K562 (cell line): ENCODE measurements around the gene SPINT4. TPM values are rescaled to one million over a fixed set of nuclear protein-coding genes. Genes with fewer than 3 reads are reported as not detected.

Experiments used
- ATAC-seq: fragments of 200-7000 bp; cut with Tn5 transposase; 3 replicates; pipeline ENCODE4 v1.9.1; 2020; ENCODE audit warnings: moderate library complexity
- BruUV-seq: library from RNA; stranded (reverse); fragments of 400-500 nt; replicated peaks from 2 replicates; lab custom pipeline; 2021; lab: Mats Ljungman, UMichigan
- CTCF ChIA-PET: fragments of 300-600 bp; formaldehyde crosslinking; extraction: SDS; loops from one replicate; lab custom pipeline; 2021; ENCODE audit warnings: low intra/inter-chr PET ratio; lab: Yijun Ruan, JAX
- POLR2A ChIA-PET: fragments of 300-600, 350-650 bp; sonication (Branson Sonifier 250); formaldehyde crosslinking; extraction: SDS; loops from one replicate; lab custom pipeline; 2021; ENCODE audit warnings: antibody characterized with exemption, inconsistent platforms; lab: Yijun Ruan, JAX
- DNase-seq, 4 experiments: peaks; one replicate each; pipeline versions ENCODE4 v3.0.0 to v3.0.0-alpha.2; 2011 to 2018; ENCODE audit warnings: low spot score in 3 of 4, mixed read lengths in 3 of 4; ENCODE audit errors: extremely low read depth in 1 of 4
- FAIRE-seq: peaks from 2 replicates; lab custom pipeline; 2011; peaks lifted over from hg19 to GRCh38; lab: Jason Lieb, UNC
- H2AFZ ChIP-seq: 2 replicates; pipeline ENCODE4 v1.6.0; 2011; ENCODE audit warnings: low read depth, low read length, control low read depth, inconsistent platforms
- H3K27ac ChIP-seq: fragments of 200-600 bp; 3 replicates; pipeline ENCODE4 v1.8.0; 2011; ENCODE audit warnings: low read depth, mild to moderate bottlenecking, control low read depth, inconsistent platforms, low read length, moderate library complexity, mixed read lengths; ENCODE audit errors: extremely low read depth
- H3K27me3 ChIP-seq, 2 experiments: fragments of 300-600 bp in 1 of 2; 2 replicates in 1 of 2; 3 replicates in 1 of 2; pipeline versions ENCODE4 v1.6.0 to v1.8.0; 2011; ENCODE audit warnings: inconsistent platforms in 2 of 2, low read length in 2 of 2, mild to moderate bottlenecking in 1 of 2, mixed read lengths in 1 of 2, moderate library complexity in 1 of 2; ENCODE audit not compliant: control insufficient read depth in 2 of 2, insufficient read depth in 2 of 2
- H3K36me3 ChIP-seq: fragments of 300-600 bp; 3 replicates; pipeline ENCODE4 v1.8.0; 2011; ENCODE audit warnings: mild to moderate bottlenecking, low read length, inconsistent platforms; ENCODE audit not compliant: control insufficient read depth, insufficient read depth
- H3K4me1 ChIP-seq, 2 experiments: fragments of 200-600 bp in 1 of 2; replicated peaks in 1 of 2; 2 replicates in 1 of 2; 3 replicates in 1 of 2; pipeline versions ENCODE4 v1.5.1 to v1.8.0; 2011; ENCODE audit warnings: inconsistent platforms in 2 of 2, low read length in 2 of 2, mild to moderate bottlenecking in 1 of 2, mixed read lengths in 1 of 2, moderate library complexity in 1 of 2; ENCODE audit not compliant: control insufficient read depth in 2 of 2, insufficient read depth in 2 of 2
- H3K4me2 ChIP-seq: 2 replicates; pipeline ENCODE4 v1.6.1; 2011; ENCODE audit warnings: low read length, control low read depth, inconsistent platforms, mixed read lengths; ENCODE audit not compliant: insufficient read depth
- H3K4me3 ChIP-seq: fragments of 200-600 bp; sonication (generic), shearing (Covaris generic); 2 replicates; pipeline ENCODE4 v1.5.1; 2016; ENCODE audit warnings: control low read depth, inconsistent platforms
- H3K79me2 ChIP-seq: fragments of 200-600 bp; 3 replicates; pipeline ENCODE4 v1.8.0; 2011; ENCODE audit warnings: low read length, inconsistent platforms; ENCODE audit not compliant: control insufficient read depth, insufficient read depth
- H3K9ac ChIP-seq, 2 experiments: 2 replicates each; pipeline versions ENCODE4 v1.6.0 to v1.6.1; 2011; ENCODE audit warnings: low read depth in 2 of 2, low read length in 2 of 2, control low read depth in 1 of 2, inconsistent platforms in 1 of 2, mild to moderate bottlenecking in 1 of 2, mixed read lengths in 1 of 2; ENCODE audit not compliant: insufficient read depth in 1 of 2
- H3K9me1 ChIP-seq: one replicate; pipeline ENCODE4 v1.6.0; 2011; ENCODE audit warnings: inconsistent platforms, mild to moderate bottlenecking, low read length, moderate library complexity; ENCODE audit not compliant: control insufficient read depth, insufficient read depth
- H3K9me3 ChIP-seq: replicated peaks from 2 replicates; pipeline ENCODE4 v1.5.1; 2011; ENCODE audit warnings: low read depth, low read length, inconsistent platforms; ENCODE audit not compliant: control insufficient read depth, insufficient read depth
- H4K20me1 ChIP-seq: replicated peaks from 2 replicates; pipeline ENCODE4 v1.6.1; 2011; ENCODE audit warnings: low read length, inconsistent platforms, mixed read lengths; ENCODE audit not compliant: control insufficient read depth, insufficient read depth
- CEBPG ChIP-seq, 3 experiments: fragments of 200-800 bp in 1 of 3; sonication (Bioruptor generic) in 1 of 3; sonication (generic) in 1 of 3; formaldehyde crosslinking in 1 of 3; IDR thresholded peaks in 2 of 3; conservative IDR thresholded peaks in 1 of 3; 2 replicates each; pipeline versions ENCODE4 v1.6.1 to v1.8.0; 2016 to 2022; ENCODE audit warnings: missing compliant biosample characterization in 2 of 3, missing genetic modification characterization in 2 of 3, mild to moderate bottlenecking in 1 of 3, missing genetic modification reagents in 1 of 3
- JUN ChIP-seq, 2 experiments: sonication (generic) in 1 of 2; formaldehyde crosslinking in 1 of 2; IDR thresholded peaks; 2 replicates each; pipeline versions ENCODE4 v1.6.1 to v1.8.0; 2012 to 2022; ENCODE audit warnings: borderline replicate concordance in 2 of 2, mild to moderate bottlenecking in 2 of 2, improper control_type of control experiment in 1 of 2, low read depth in 1 of 2, low read length in 1 of 2, missing genetic modification reagents in 1 of 2
- RBM25 ChIP-seq: fragments of 200-400 bp; formaldehyde crosslinking; IDR thresholded peaks from 2 replicates; pipeline ENCODE4 v1.6.1; 2018; ENCODE audit warnings: low read length, low read depth, moderate library complexity; ENCODE audit not compliant: severe bottlenecking
- TAF7 ChIP-seq: fragments of 450-650 bp; IDR thresholded peaks from 2 replicates; pipeline ENCODE4 v1.6.1; 2016; ENCODE audit warnings: missing genetic modification characterization, missing compliant biosample characterization
- TAL1 ChIP-seq: fragments of 450-650 bp; IDR thresholded peaks from 2 replicates; pipeline ENCODE4 v1.6.1; 2016; ENCODE audit warnings: mild to moderate bottlenecking
- ZNF431 ChIP-seq: sonication (generic); formaldehyde crosslinking; IDR thresholded peaks from 2 replicates; pipeline ENCODE4 v1.8.0; 2022; ENCODE audit warnings: mild to moderate bottlenecking, missing genetic modification reagents
- WGBS: fragments of 100-300 bp; shearing (Covaris generic); methylation state at CpG from one replicate; pipeline ENCODE4 v1.1.6; 2016; ENCODE audit warnings: low coverage, mixed read lengths; ENCODE audit not compliant: insufficient coverage; ENCODE audit errors: missing lambda C conversion rate; 5-methylcytosine and 5-hydroxymethylcytosine counted together
- in situ Hi-C: fragments of 300-500 bp; cut with MboI; formaldehyde crosslinking; loops from 4 replicates; pipeline ENCODE4 v1.15.0; 2018; ENCODE audit warnings: inconsistent platforms, mixed read lengths
- intact Hi-C: fragments of 100-400 bp; cut with micrococcal nuclease; formaldehyde crosslinking; loops from 2 replicates; pipeline ENCODE4 v1.14.2; 2022
- polyA plus RNA-seq, 8 experiments: library from polyadenylated mRNA; depleted of rRNA in 4 of 8; stranded (reverse) in 5 of 8; unstranded in 3 of 8; fragments of >200 nt; fragmentation: Nextera tagmentation in 2 of 8; fragmentation: Illumina TruSeq in 1 of 8; extraction: Ambion mirVana in 2 of 8; extraction: Trizol in 1 of 8; gene quantifications; 2 replicates each; pipeline versions ENCODE4 v1.2.1 to v1.2.3, GENCODE V29; 2011 to 2014; ENCODE audit warnings: inconsistent platforms in 1 of 8, missing spikeins in 1 of 8
- total RNA-seq, 7 experiments: library from RNA; depleted of rRNA in 6 of 7; stranded (reverse); fragments of >200 nt in 6 of 7; fragmentation: Illumina TruSeq in 2 of 7; extraction: Trizol in 2 of 7; gene quantifications; 2 replicates each; pipeline versions ENCODE4 v1.2.1 to v1.2.3, GENCODE V29; 2011 to 2021; ENCODE audit warnings: low replicate concordance in 1 of 7
- TF ChIP-seq, protein P1 (sequence below): fragments of 250-450 bp; sonication (Bioruptor Pico); IDR thresholded peaks from 2 replicates; pipeline ENCODE4 v1.8.0; 2021; ENCODE audit warnings: mild to moderate bottlenecking, moderate library complexity
- TF ChIP-seq, protein P2 (sequence below): fragments of 250-450 bp; sonication (Bioruptor Pico); IDR thresholded peaks from 2 replicates; pipeline ENCODE4 v1.5.0; 2020; ENCODE audit warnings: mild to moderate bottlenecking

Gene SPINT4
- total and polyA plus RNA-seq, 9 of the 15 experiments (the other 6 are each of a cell fraction or from before 2014, with no cell fraction given) = not detected

DNA sequence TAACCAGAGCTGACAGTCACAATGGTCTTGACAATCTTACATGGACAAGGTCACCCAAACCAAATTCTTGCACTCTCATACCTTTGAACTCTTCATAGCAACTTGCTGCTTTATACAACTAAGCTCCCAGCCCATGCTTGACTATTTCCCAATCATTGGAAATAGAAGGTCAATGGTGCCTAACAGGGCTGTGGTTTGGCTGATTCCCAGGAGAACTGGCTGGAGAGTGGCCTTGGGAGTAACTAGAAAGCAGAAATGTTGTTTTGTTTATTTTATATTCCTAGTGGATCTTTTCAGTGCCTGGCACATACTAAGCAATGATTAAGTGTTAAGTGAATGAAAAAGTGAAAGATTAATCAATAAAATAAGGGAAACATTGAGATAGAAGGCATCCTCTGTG lies 3.0 kb downstream of the SPINT4 start (continued):
- TF ChIP-seq, protein P1, sequence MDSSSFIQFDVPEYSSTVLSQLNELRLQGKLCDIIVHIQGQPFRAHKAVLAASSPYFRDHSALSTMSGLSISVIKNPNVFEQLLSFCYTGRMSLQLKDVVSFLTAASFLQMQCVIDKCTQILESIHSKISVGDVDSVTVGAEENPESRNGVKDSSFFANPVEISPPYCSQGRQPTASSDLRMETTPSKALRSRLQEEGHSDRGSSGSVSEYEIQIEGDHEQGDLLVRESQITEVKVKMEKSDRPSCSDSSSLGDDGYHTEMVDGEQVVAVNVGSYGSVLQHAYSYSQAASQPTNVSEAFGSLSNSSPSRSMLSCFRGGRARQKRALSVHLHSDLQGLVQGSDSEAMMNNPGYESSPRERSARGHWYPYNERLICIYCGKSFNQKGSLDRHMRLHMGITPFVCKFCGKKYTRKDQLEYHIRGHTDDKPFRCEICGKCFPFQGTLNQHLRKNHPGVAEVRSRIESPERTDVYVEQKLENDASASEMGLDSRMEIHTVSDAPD (CRISPR knock-in tag) = no peak
- TF ChIP-seq, protein P2, sequence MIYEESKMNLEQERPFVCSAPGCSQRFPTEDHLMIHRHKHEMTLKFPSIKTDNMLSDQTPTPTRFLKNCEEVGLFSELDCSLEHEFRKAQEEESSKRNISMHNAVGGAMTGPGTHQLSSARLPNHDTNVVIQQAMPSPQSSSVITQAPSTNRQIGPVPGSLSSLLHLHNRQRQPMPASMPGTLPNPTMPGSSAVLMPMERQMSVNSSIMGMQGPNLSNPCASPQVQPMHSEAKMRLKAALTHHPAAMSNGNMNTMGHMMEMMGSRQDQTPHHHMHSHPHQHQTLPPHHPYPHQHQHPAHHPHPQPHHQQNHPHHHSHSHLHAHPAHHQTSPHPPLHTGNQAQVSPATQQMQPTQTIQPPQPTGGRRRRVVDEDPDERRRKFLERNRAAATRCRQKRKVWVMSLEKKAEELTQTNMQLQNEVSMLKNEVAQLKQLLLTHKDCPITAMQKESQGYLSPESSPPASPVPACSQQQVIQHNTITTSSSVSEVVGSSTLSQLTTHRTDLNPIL (CRISPR knock-in tag) = no peak
- TF ChIP-seq RBM25 (no peak), TAL1 (no peak)

DNA sequence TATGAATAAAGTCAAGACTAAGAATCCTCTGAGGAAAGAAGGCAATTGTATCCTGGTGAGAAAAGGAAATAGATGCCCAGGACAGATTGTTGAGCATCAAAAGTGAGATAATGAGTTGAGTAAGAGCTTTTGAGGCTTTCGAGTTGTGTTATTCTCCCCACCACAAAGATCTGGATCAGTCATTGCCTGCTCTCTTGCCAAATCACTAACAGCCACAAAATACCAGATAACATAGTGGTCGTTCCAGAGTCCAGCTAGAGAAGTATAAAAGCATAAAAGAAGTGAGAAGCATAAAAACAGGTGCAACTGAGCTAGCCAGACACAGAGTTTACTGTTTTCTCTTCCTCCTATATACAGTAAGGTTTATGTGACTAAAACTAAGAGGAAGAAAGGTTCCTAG lies 4.9 kb downstream of the SPINT4 start:
- FAIRE-seq = no peak
- POLR2A ChIA-PET = no interaction called here
- Histone ChIP-seq H2AFZ (no peak overlapping the region), H3K27me3 (no peaks in the 10 kb centered on the region; a peak in 1 of 5 replicates), H4K20me1 (no peaks in the 10 kb centered on the region), H3K9me3 (no peaks in the 10 kb centered on the region), H3K4me1 (no peaks in the 10 kb centered on the region), H3K4me3 (no peak overlapping the region), H3K27ac (no peak overlapping the region), H3K79me2 (no peaks in the 10 kb centered on the region), H3K36me3 (no peaks in the 10 kb centered on the region), H3K9ac (no peak overlapping the region), H3K9me1 (no peaks in the 10 kb centered on the region), H3K4me2 (no peak overlapping the region)
- intact Hi-C loops = no loop called here
- TF ChIP-seq ZNF431 (no peak), CEBPG (CRISPR knock-in tag; IDR thresholded peaks at IDR 0.05) (no peak), CEBPG (tag; conservative IDR thresholded peaks at IDR 0.05 in 1 of 2, IDR thresholded peaks at IDR 0.05 in 1 of 2) (no peak), TAF7 (no peak), JUN (IDR thresholded peaks at IDR 0.05; ENCODE audit: borderline replicate concordance, low read depth, low read length) (no peak), JUN (CRISPR knock-in tag; IDR thresholded peaks at IDR 0.05; ENCODE audit: borderline replicate concordance) (no peak)
- ATAC-seq = no peak
- CTCF ChIA-PET = no interaction called here
- BruUV-seq = no TSS peak
- WGBS = 0% methylated on average over 2 of the region's 2 CpGs
- in situ Hi-C loops = no loop called here
- DNase-seq = no peak
